ENCODE data around the gene TRHDE.
A peak's percentile ranks its signal among the peaks of the same experiment; 100 is the strongest.
"Not testable (repeated sequence)": the region's sequence is repeated elsewhere in the genome, so short reads cannot be mapped to it uniquely, and the experiment has no call there.

Gene TRHDE

GRCh38 chr12:72467985-72468384 lies 195.8 kb downstream of the TRHDE start:
- in situ Hi-C loops (cut with HindIII; ENCODE audit: low pct_ligation_motif_present, low pct_unique_long_range_greater_than_20kb, low sequenced_read_pairs), result no loop called here
- no peak for DNase-seq

GRCh38 chr12:72468505-72468904 lies 196.3 kb downstream of the TRHDE start:
- in situ Hi-C loops (cut with HindIII; ENCODE audit: low pct_ligation_motif_present, low pct_unique_long_range_greater_than_20kb, low sequenced_read_pairs), result no loop called here
- DNase-seq, result no peak

GRCh38 chr12:72471806-72472205 lies 199.6 kb downstream of the TRHDE start:
- no peak for DNase-seq
- in situ Hi-C loops (cut with HindIII; ENCODE audit: low pct_ligation_motif_present, low pct_unique_long_range_greater_than_20kb, low sequenced_read_pairs), result no loop called here

GRCh38 chr12:72472350-72472749 lies 200.2 kb downstream of the TRHDE start:
- no peak for DNase-seq
- in situ Hi-C loops (cut with HindIII; ENCODE audit: low pct_ligation_motif_present, low pct_unique_long_range_greater_than_20kb, low sequenced_read_pairs), result no loop called here

- in situ Hi-C loops (cut with HindIII; ENCODE audit: low pct_ligation_motif_present, low pct_unique_long_range_greater_than_20kb, low sequenced_read_pairs), result no loop called here
- DNase-seq, result no peak
These were observed 204.1 kb downstream of the TRHDE start for GRCh38 chr12:72476301-72476700.

GRCh38 chr12:72485017-72485701 lies 213.0 kb downstream of the TRHDE start:
- DNase-seq, result no peak
- in situ Hi-C loops (cut with HindIII; ENCODE audit: low pct_ligation_motif_present, low pct_unique_long_range_greater_than_20kb, low sequenced_read_pairs), result no loop called here

- no peak for DNase-seq
- in situ Hi-C loops (cut with HindIII; ENCODE audit: low pct_ligation_motif_present, low pct_unique_long_range_greater_than_20kb, low sequenced_read_pairs), result no loop called here
These were observed 219.3 kb downstream of the TRHDE start for GRCh38 chr12:72491426-72491825.

- DNase-seq, result no peak
- in situ Hi-C loops (cut with HindIII; ENCODE audit: low pct_ligation_motif_present, low pct_unique_long_range_greater_than_20kb, low sequenced_read_pairs), result no loop called here
These were observed 221.2 kb downstream of the TRHDE start for GRCh38 chr12:72493407-72493806.

- in situ Hi-C loops (cut with HindIII; ENCODE audit: low pct_ligation_motif_present, low pct_unique_long_range_greater_than_20kb, low sequenced_read_pairs), result no loop called here
- DNase-seq, result no peak
These were observed 226.2 kb downstream of the TRHDE start for GRCh38 chr12:72498354-72498753.

- in situ Hi-C loops (cut with HindIII; ENCODE audit: low pct_ligation_motif_present, low pct_unique_long_range_greater_than_20kb, low sequenced_read_pairs), result no loop called here
- DNase-seq, result no peak
These were observed 227.1 kb downstream of the TRHDE start for GRCh38 chr12:72499244-72499643.

- no peak for DNase-seq
- in situ Hi-C loops (cut with HindIII; ENCODE audit: low pct_ligation_motif_present, low pct_unique_long_range_greater_than_20kb, low sequenced_read_pairs), result no loop called here
These were observed 230.4 kb downstream of the TRHDE start for GRCh38 chr12:72502546-72502945.

GRCh38 chr12:72505227-72505626 lies 233.1 kb downstream of the TRHDE start:
- no peak for DNase-seq
- in situ Hi-C loops (cut with HindIII; ENCODE audit: low pct_ligation_motif_present, low pct_unique_long_range_greater_than_20kb, low sequenced_read_pairs), result no loop called here

- in situ Hi-C loops (cut with HindIII; ENCODE audit: low pct_ligation_motif_present, low pct_unique_long_range_greater_than_20kb, low sequenced_read_pairs), result no loop called here
- DNase-seq, result no peak
These were observed 237.7 kb downstream of the TRHDE start for GRCh38 chr12:72509891-72510290.

- DNase-seq, result no peak
- in situ Hi-C loops (cut with HindIII; ENCODE audit: low pct_ligation_motif_present, low pct_unique_long_range_greater_than_20kb, low sequenced_read_pairs), result no loop called here
These were observed 238.6 kb downstream of the TRHDE start for GRCh38 chr12:72510772-72511171.

- in situ Hi-C loops (cut with HindIII; ENCODE audit: low pct_ligation_motif_present, low pct_unique_long_range_greater_than_20kb, low sequenced_read_pairs), result no loop called here
- DNase-seq, result peak; percentile 74
These were observed 239.3 kb downstream of the TRHDE start for GRCh38 chr12:72511498-72511897.

GRCh38 chr12:72511906-72512305 lies 239.7 kb downstream of the TRHDE start:
- in situ Hi-C loops (cut with HindIII; ENCODE audit: low pct_ligation_motif_present, low pct_unique_long_range_greater_than_20kb, low sequenced_read_pairs), result no loop called here
- peak; percentile 87 for DNase-seq

- in situ Hi-C loops (cut with HindIII; ENCODE audit: low pct_ligation_motif_present, low pct_unique_long_range_greater_than_20kb, low sequenced_read_pairs); DNase-seq: not testable (repeated sequence)
These were observed 248.0 kb downstream of the TRHDE start for GRCh38 chr12:72520044-72520678.

GRCh38 chr12:72521326-72521725 lies 249.2 kb downstream of the TRHDE start:
- DNase-seq, result no peak
- in situ Hi-C loops (cut with HindIII; ENCODE audit: low pct_ligation_motif_present, low pct_unique_long_range_greater_than_20kb, low sequenced_read_pairs), result no loop called here

- in situ Hi-C loops (cut with HindIII; ENCODE audit: low pct_ligation_motif_present, low pct_unique_long_range_greater_than_20kb, low sequenced_read_pairs), result no loop called here
- DNase-seq, result no peak
These were observed 250.2 kb downstream of the TRHDE start for GRCh38 chr12:72522411-72522810.

- in situ Hi-C loops (cut with HindIII; ENCODE audit: low pct_ligation_motif_present, low pct_unique_long_range_greater_than_20kb, low sequenced_read_pairs), result no loop called here
- no peak for DNase-seq
These were observed 251.6 kb downstream of the TRHDE start for GRCh38 chr12:72523754-72524153.
